NB4 (cell line): ENCODE measurements around the gene HAVCR1.

Experiments used
- POLR2A ChIP-seq: IDR thresholded peaks from 2 replicates; pipeline ENCODE4 v1.6.1; 2011; ENCODE audit warnings: mild to moderate bottlenecking; ENCODE audit not compliant: insufficient read length; ENCODE audit errors: extremely low read depth
- TF ChIP-seq, protein P1 (sequence below): IDR thresholded peaks from one replicate; pipeline ENCODE4 v1.5.1; 2012; ENCODE audit warnings: low read depth, low read length

DNA sequence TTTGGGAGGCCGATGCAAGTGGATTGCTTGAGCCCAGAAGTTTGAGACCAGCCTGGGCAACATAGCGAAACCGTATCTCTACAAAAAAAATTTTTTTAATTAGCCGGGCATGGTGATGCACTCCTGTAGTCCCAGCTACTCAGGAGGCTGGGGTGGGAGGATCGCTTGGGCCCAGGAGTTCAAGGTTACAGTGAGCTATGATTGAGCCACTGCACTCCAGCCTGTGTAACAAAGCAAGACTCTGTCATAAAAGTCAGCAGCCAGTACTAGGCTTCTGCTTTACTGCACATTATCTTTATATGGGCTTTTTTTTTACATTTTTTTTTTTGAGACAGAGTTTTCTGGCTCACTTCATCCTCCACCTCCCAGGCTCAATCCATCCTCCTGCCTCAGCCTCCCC, 9.4 kb upstream of the HAVCR1 start:
- TF ChIP-seq, protein P1, sequence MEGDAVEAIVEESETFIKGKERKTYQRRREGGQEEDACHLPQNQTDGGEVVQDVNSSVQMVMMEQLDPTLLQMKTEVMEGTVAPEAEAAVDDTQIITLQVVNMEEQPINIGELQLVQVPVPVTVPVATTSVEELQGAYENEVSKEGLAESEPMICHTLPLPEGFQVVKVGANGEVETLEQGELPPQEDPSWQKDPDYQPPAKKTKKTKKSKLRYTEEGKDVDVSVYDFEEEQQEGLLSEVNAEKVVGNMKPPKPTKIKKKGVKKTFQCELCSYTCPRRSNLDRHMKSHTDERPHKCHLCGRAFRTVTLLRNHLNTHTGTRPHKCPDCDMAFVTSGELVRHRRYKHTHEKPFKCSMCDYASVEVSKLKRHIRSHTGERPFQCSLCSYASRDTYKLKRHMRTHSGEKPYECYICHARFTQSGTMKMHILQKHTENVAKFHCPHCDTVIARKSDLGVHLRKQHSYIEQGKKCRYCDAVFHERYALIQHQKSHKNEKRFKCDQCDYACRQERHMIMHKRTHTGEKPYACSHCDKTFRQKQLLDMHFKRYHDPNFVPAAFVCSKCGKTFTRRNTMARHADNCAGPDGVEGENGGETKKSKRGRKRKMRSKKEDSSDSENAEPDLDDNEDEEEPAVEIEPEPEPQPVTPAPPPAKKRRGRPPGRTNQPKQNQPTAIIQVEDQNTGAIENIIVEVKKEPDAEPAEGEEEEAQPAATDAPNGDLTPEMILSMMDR: no peak
- no peak for TF ChIP-seq POLR2A
